HT1080 (cell line): Measurements from ENCODE around the gene CELF2. TPM values are rescaled to one million over a fixed set of nuclear protein-coding genes. Genes with fewer than 3 reads are reported as not detected.

Experiments
- DNase-seq: peaks from one replicate; pipeline ENCODE4 v3.0.0-alpha.2; 2015; ENCODE audit warnings: low read depth
- total RNA-seq: library from RNA; depleted of rRNA; stranded (reverse); fragments of >200 nt; shearing (Covaris generic); gene quantifications from 2 replicates; pipeline ENCODE4 v1.2.3, GENCODE V29; 2014

CELF2 gene
- total RNA-seq, 1 experiment from 2014 or later, result 9.7 TPM

DNA sequence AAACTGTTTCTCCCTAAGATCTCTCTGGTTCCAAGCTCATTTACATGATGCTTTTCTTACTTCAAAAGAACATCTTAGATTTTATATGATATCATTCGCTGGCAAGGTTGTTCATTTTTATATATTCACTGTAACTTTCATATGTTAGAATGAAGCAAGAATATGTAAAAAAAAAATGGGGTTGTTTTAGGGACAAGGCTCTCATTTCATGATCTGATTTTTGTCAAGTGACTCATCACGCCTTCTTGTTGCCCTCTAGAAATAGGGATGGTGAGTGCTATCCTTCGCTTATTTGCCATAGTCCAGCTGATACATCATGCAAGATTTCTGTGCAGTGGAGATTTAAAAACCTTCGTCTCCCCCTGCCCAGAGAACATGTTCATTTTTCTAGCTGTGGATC is 14.0 kb upstream of the CELF2 start:
- no peak for DNase-seq

DNA sequence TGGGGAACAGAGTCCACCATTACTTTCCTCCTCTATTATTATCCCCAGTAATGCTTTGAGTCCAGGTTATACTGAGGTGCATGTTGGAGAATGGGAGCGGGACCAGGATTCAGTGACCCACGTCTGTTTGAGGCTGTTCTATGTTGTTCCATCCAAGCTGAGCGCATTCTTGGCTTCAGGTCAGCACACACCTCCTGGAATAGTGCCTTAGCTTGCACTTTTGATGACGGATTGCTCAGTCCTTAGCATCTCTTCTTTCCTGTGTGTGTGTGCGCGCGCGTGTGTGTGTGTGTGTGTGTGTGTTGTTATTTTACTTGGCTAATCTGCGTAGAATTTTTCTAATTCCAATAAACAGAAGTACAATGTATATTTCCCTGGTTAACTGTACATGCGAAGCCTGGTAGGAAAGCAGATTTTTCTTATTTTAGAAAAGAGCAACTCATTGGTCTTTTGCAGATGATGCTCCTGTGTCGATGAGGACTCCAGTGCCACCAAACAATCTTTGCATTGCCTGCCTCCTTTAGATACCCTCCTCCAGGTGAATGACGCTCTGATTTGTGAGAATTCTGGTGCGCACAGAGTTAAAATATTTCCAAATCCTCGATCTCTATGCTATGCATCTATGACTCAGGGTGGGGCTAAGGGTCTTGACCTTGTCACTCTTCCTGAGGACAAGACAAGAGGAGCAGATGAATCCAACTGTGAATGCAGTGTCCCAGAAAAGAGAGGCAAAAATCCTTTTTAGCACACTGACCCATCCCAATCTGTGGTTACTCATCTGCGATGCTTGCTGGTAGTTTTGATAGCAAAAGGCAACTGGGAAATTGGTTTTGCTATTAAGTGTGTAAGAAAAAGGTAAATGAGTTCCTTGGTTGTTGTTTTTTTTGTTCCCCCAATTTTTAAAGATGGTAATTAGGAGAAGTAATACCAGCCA is 13.3 kb upstream of the CELF2 start:
- no peak for DNase-seq

- DNase-seq, result no peak
Measured at GRCh38 chr10:11005725-11006427, 11.8 kb upstream of the CELF2 start.

DNA sequence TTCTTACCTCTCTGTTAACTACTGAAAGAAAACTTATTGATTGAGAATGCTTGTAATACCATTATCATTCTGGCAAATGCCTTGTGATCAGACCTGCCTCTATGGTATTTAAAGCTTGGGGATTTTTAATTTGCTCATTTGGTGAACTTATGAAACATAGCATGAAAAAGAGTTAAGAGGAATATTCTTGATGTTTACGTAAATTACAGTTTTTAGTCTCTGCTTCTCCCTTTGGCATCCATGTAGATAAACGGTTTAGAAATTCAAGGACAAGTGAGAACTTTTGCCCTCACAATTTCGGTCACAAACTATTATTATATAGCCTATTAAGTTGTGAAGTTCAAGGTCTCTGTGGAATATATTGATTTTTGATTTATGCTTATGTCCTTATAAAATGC is 11.2 kb upstream of the CELF2 start:
- no peak for DNase-seq

DNA sequence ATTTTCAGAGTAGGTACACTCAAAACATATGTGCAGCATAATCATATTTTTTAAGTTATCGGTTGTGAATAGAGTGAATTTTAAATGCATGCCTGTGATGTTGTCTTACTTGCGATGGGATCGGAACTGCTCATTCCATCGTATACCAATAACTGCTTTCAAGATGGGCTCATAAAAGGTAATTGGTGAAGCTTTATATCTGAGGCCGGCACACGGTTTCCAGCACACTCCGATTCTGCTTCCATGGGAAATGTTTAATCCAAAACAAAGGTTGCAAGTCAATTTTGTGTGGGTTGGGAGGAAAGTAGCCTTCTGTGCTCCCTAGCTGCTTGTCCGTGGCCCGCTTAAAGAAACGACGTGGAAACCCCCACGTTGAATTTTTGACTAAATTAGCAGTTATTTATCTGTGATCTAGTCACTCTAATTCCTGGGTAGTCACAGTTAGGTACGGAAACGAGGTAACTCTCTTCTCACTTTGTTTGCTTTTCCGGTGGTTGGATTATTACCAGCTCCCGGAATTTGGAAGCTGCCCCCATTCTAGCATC is 10.1 kb upstream of the CELF2 start:
- no peak for DNase-seq

- DNase-seq, result peak; percentile 19
Measured at GRCh38 chr10:11009471-11010308, 8.0 kb upstream of the CELF2 start.

DNA sequence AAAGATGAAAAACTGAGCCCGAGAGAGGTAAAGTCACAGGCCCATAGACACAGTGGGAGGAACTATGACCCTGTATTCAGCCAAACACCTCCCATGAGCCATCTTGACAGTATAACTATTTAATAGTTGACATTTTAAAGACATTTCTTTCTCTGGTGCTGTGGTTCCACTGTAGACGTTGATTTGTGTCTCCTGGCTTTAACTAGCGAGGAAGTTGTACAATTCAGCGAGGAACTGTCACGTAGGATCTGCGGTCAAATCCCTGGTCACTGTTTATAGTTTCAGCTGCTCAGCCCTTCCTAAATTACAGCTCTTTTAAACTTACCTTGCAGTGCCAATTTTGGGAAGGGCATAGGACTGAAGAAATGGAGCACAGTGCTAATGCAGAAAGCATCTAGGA is 7.1 kb upstream of the CELF2 start:
- no peak for DNase-seq

DNA sequence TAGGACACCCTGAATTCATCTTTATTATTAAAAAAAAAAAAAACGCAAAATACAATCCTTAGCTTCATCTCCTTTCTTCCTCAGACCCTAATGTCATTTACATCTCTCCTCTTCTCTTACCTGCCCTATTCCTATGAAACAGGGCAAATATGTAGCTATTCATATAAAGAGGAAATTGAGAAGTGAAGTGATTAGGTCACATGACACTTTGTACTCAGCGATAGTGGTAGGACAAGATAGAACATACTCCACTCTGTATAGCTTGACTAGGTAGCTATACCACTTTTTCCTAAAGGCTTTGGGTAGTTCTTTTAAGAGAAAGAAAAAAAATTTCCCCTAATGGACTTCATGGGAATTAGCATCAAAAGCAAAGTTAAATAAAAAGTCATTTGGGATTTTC is 6.2 kb upstream of the CELF2 start:
- no peak for DNase-seq

DNA sequence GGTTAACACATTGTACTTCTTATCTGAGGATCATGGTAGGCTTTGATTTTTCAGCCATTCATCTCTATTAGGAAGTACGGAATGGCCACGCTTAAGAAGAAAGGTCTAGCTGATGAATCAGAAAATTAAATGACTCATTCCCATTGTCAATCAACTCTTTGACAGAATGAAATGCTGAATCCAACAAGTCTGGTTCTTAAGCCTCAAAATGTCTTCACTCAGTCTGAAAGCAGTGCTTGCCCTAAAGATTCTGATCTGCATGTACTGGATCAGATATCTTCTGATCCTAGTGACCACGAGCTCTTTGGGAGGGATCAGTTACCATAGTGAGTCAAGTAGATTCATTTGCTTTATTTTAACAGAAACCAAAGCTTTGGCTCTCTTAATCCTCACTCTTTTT is 5.7 kb upstream of the CELF2 start:
- no peak for DNase-seq

DNA sequence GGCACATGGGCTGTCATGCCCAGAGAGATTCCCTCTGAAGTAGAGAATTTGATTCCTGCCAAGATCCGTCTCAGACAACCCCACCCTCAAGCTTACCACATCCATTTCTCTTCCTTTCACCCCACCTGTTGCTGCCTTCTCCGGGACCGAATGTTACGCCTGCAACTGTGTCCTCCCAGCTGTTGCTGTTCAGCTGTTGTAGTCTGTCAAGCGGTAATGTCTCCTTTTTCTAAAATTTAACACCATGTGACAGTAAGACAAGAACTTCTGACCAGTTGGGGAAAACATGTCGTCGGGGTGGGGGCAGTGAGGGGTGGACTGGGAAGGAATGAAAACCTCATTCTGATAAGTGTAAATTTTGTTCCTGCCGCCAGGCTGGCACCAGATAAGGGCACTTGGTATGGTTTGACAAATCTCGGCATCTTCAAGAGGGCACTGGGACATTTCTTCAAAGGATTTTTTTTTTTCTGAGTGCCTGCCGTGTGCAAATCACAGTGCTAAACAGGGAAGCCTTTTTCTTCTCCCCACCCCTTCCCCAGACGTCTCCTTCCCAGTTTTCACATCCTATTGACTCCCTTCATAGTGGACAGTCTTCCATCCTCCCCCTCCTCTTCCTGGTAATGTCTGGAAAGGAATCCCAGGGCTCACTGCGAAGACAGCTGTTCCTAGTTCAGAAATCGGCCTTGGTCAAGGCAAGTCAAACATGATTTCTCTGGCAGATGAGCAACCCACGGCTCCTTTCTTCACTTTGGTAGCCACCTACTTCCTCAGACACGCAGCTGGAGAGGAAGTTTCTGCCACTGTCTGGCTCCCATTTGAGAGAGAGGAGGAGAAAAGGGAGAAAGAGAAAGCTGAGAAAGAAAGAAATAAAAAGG is 5.0 kb upstream of the CELF2 start:
- DNase-seq, result no peak

DNA sequence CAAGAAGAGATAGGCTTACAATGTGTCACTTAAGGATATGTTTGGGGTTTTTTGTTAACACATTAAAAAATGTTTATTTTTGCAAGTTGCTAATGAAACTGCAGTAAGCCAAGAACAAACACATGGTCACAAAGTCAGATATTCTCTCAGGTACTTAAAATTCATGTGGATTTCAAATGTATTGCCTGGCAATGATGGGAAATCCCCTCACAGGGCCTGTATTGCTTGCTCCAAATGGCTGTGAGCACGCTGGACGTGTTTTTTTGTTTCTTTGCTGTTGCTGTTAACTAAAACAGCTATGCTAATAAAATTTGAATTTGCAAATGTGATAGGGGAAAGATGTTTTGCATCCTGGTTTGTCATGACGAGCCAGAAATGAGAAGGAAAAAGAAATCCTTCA is 3.8 kb upstream of the CELF2 start:
- DNase-seq, result no peak

GRCh38 chr10:11014671-11015445 is 2.8 kb upstream of the CELF2 start:
- no peak for DNase-seq

DNA sequence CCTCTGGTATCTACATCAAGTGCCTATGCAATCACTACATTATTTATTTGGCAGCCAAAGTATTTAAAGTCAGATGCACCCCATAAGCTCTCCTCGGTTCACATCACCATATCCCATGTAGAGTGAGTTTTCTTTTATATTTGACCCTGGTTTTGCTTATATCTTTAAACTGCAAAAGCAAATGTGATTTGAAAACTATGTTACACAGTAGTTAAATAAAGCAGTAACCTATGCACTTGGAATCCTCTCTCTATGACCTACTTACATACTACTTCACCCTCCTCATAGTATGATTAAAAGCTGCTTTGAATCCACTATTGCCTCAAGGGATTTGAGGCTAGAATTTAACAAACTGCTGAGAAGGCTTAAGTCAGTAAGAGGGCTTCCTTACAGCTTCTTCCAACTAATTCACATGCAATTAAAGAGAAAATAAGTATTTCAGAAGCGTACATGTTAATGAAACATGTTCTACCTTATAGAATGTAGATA is 2.2 kb upstream of the CELF2 start:
- no peak for DNase-seq

- no peak for DNase-seq
Measured at GRCh38 chr10:11017000-11017569, 587 bp upstream of the CELF2 start.

GRCh38 chr10:11018432-11018841 is 765 bp downstream of the CELF2 start:
- no peak for DNase-seq

DNA sequence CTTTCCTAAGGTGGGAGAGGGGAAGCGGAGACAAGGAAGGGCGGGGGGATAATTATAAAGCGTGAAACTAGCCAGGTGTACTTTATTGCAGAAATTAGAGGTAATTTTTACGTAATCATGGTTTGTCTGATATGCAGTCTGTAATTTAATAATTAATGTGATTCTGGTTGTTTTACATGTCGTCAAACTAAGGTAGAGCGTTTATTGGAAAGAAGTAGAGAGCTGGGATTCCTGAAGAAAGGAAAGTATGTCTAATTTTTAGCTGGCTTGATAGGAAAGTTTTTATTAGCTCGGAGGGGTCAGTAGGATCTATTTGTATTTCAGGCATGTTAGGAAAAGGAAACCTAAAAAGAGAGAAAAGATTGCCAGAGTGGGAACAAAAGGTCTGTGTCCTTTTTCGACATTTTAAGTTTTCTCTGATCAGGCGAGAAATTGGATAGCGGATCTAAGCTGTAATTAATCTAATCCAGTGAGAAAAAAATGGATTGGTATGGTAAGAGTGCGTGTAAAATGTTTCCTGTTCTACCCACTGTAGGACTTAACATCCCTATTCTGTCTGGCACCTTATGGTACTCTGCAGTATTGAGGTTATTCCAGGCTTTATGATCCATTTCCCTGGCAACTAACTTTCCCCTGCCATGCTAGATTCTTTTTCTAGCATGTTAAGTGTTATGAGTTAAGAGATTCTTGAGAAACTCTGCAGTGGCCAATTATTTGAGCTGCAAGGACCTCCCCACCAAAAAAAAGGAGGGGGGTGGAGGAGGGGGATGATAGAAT is 1.4 kb downstream of the CELF2 start:
- no peak for DNase-seq

DNA sequence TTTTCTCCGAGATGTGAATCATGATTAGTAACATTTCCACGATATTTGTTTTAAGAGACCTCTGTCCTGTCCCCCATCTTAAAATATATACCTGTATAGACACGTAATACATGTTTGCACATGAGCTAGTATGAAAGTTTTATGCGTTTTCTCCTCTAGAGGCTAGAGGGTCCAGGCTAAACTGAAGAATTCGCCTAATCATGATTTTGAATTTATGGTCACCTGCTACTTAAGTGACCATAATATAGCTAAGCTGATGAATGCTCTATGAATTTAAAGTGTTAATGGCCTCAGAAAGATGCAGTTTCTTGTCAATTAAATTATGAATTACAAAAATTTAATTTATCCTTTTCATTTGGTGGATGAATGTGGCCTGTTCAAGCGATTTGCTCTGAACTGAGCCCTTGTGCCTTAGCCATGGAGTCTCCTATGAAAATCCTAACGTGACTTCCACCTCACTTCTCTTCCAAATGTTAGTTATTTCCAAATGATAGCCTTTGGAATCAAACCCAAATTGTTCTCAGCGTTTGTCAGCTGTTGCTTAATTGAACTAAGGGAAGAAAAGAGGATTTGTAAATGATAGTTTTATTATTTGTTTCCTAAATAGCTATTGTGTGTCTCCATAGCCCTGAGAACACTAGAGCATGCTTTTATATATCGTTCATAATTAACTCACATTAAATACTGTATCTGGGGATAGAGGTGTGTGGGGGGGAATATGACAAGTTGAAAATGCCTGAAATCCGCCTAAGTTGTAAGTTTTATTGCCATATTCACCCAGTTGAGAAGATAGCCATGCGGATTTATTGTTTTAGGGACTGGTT is 2.3 kb downstream of the CELF2 start:
- DNase-seq, result no peak

GRCh38 chr10:11020548-11020942 is 2.9 kb downstream of the CELF2 start:
- DNase-seq, result no peak
